HG03159 (cell line): ENCODE results near the gene KLK2.

Experiments
- ATAC-seq: cut with Tn5 transposase; IDR thresholded peaks from one replicate; pipeline ENCODE4 v1.9.1; 2021; ENCODE audit warnings: mild to moderate bottlenecking, moderate library complexity; ENCODE audit not compliant: unreplicated experiment

Gene KLK2

DNA sequence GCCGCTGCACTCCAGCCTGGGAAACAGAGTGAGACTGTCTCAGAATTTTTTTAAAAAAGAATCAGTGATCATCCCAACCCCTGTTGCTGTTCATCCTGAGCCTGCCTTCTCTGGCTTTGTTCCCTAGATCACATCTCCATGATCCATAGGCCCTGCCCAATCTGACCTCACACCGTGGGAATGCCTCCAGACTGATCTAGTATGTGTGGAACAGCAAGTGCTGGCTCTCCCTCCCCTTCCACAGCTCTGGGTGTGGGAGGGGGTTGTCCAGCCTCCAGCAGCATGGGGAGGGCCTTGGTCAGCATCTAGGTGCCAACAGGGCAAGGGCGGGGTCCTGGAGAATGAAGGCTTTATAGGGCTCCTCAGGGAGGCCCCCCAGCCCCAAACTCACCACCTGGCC lies at the start of gene KLK2:
KLK2 (plus strand) TSS at position 384 of the 400 bp plus-strand sequence. CDS start 35 bp downstream, outside the sequence.
- no peak for ATAC-seq

DNA sequence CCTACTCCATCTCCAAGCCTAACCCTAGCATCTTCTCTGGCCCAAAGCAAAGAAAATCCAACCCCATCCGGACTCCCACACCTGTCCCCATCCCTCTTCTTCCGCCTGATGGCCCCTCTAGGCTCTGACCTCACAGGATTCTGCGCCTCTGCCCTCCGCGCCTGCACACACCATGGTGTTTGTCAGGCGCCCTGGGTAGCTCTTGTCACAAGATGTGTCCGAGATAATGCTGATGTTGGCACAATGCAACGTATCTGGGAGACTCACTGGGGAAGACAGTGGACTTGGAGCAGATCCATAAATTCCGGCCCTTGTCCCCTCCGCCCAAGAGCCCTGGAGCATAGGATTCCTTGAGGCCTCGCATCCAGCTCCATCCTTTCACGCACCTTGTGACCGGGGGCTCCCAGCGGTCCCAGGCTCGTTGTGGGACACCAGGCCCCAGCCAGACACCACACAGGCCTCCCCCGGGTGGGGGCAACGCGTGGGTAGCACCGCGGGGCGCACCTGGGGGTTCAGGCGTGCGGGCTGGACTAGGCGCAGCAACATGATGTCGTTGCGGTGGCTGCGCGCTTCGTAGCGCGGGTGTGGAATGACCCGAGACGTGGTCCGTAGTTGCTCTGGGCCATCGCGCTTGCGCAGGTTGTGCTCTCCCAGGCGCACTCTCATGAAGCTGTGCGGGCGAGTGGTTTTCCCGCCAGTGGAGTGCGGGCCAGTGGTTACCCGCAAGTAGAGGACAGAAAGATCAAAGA lies 46.6 kb upstream of the KLK2 start:
- ATAC-seq = no peak

DNA sequence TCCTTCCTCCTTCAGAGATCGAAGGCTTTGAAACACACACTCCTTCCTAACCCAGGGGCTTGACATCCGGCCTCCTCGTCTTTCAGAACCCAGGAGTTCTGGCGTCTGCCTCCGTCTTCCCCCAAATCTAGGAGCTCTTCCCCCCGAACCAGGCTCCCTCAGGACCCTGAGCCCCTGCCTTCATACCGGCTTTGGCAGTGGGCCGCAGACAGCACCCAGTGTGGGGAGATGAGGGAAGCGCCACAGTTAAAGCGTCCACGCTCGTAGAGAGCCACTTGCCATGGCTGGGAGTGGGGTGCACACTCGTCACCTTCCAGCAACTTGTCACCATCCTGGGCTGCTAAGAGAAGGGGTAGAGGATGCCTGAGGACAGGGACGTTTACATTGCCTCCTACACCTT lies 45.8 kb upstream of the KLK2 start:
- no peak for ATAC-seq

DNA sequence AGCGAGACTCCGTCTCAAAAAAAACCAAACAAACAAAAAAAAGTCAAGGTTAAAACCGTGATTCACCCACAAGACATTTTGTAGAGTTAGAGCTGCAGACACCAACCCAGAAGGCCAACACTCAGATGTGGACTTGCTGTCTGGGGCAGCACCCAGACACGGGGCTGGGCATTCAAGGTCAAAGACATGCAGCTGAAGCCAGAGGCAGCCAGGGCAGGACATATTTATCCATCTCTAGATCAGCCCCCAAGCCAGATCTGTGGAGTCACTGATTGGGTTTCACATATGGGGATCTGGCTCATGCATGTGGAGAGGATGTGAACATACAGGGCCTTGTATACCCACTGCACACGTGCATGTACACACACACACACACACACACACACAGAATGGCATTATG lies 43.4 kb upstream of the KLK2 start:
- no peak for ATAC-seq

DNA sequence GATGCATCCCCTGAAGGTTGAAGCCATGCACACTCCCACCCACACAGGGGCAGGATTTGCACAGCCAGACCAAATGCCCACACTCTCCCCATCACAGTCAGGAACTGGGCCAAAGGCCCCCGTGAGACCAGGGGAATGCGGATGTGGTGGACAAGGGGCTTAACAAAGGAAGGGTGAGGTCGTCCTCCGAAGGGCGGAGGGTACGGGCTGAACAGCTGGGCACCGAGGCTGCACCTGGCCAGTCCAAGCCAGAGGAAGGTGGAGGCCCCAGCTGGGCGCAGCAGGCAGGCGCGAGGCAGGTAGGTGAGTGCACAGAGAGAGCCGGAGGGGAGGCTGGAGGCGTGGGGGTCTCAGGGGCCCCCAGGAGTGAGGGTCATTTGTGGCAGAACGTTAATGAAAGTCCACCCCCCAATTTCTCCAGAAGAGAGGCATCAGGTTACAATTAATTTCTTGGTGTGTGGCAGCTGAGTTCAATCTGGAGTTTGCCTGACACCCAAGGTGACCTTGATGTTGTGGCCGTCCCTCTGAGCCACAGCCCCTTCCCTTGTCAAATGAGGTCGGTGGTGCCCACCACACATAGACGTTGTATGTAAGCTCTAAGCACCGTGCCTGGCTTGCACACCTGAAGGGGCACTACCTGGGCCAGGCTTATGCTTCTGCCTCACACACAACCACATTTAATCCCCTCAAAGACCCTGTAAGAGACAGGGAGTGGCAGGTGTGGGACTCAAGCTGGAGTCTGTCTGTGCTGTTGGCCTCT lies 42.8 kb upstream of the KLK2 start:
- no peak for ATAC-seq

DNA sequence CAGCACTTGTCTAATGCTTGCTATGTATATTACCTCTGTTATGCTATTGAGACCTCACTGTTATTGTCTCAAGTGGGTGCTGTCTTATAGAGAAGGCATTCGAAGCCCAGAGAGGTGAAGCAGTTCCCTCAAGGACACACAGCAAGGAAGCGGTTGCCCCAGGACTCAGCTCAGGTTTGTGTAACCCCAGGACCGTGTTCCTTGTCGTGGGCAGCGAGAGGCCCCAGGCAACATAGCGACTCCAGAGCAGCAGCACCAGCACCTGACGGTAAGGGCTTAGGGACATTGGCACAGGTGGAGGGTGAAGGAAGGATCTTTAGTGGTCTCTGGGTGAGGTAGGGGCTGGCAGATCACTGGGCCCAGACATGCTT lies 42.2 kb upstream of the KLK2 start:
- ATAC-seq = no peak

DNA sequence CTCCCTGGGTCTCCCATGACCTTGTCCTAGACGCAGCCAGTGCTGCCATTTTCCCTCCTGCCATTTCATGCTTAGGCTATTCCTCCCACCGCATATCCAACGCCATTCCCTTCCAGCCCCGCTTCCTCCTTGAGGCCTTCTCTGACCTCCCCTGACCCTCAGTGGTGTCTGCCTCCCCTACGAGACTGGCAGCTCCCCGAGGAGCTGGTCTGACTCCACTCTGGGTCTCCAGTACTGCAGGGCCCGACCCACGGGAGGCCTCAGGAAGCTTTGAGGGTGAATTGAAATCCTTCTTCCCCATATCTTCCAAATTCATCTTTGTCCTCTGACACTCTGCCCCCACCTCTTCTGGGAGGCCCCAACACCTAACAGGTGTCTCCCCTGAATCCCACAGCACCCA lies 40.6 kb upstream of the KLK2 start:
- ATAC-seq = no peak

DNA sequence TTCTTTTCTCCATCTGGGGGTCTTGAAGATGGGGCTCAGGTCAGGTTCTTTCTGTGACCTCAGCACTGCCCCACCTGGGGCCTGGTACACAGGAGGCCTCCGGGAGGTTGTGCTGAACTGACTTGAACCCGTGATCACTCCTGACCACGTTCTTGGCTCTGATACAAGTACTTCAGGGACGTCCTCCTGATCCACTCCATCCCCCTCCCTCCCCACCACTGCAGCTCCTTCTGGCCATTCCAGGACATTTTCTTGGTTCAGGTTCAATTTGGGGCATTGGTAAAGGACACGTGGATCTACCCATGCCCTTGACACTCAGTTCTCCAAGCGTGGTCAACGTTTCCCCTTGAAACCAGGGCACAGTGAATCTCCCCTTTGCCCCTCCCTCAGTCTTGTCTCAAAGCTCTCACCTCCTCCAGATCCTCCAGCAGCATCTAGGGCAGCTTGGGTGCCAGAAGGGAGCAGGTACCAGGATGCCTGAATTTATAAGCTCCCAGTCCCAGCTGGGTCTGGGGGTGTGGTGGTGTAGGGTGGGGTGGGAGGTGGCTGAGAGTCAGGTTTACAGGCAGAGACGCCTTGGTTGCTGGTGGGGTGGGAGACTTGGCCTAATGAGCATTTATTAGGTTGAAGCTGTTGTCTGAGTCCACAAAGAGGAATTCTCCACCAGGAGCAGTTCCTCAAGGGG lies 40.0 kb upstream of the KLK2 start, which contains the start of gene KLK15:
KLK15 (minus strand) TSS at position 458 of the 685 bp plus-strand sequence. CDS start 2,082 bp downstream, outside the sequence.
- ATAC-seq = no peak

DNA sequence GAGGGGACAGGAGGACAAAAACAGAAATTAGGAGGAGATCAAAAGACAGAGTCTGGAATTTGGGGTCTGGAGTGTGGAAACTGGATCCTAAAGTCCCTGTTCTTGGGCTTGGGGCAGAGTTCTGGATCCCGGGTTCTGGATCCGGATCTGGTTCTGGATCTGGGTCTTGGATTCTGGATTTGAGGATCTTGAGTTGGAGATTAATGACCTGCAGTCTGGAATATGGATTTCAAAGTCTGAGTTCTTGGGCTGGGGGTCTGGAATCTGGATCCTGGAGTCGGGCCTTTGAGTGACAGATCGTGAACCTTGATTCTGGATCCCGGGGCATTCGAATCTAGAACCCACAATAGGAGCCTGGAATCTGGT lies 39.5 kb upstream of the KLK2 start:
- ATAC-seq = no peak

DNA sequence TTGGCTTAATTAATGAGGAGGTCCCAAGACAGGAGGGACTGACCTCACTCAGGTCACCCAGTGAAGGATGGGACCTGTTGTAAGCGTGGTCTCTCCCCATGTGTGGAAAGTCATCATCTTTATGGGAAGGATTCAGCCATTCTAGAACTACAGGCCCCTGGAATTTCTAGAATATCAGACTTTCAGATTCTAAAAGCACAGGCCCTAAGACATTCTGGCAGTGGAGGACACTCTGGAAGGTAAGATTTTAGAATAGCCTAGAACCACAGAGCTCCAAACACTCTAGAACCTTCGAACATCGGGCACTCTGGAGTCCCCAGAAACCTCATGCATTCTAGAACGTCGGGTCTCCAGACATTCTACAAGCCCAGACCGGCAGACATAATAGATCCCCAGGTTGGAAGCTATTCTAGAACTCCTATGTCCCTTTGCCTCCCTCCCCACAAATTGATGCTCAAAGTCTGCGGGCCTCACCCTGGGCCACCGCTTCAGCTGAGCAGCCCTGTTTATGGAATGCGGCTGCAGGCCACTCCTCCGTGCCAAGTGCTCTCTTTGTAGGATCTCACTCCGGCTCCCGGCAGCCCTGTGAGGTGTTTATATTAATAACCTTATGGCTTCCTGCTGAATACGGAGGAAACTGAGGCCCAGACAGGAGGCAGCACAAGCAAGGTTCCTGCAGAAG lies 38.0 kb upstream of the KLK2 start:
- no peak for ATAC-seq

DNA sequence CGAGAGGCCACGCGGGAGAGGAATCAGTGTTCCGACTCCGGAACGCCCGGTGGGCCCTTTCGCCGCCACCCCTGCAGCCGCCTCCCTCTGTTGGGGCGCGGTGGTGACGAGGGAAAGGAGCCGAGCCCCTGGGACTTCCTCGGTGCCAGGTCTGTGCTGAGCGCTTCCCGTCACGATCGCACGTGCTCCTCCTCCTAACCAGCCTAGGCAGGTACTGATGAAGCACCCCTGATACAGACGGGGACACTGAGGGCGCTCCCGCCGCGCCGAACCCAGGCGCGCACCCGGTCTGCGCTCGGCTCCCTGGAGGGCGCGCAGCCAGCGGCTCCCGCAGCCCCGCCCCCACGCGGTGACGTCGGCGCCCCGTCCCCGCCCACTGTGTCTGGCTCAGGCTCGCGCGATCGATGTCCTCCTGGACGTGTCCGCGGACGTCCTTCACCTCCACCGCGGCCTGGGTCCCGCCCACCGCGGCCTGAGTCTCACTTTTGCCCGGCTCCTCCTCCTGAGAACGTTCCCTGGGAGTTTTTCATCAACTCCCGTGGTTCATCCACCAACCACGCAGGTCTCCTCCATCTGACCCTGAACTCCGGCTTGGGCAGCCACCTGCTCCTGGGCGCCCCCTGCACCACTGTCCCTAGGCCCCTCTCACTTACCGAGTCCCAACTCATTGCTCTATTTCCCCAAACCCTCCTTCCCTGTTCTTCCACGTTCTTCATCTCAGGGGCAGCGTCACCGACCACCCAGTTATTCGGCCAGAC lies 37.3 kb upstream of the KLK2 start:
- no peak for ATAC-seq

DNA sequence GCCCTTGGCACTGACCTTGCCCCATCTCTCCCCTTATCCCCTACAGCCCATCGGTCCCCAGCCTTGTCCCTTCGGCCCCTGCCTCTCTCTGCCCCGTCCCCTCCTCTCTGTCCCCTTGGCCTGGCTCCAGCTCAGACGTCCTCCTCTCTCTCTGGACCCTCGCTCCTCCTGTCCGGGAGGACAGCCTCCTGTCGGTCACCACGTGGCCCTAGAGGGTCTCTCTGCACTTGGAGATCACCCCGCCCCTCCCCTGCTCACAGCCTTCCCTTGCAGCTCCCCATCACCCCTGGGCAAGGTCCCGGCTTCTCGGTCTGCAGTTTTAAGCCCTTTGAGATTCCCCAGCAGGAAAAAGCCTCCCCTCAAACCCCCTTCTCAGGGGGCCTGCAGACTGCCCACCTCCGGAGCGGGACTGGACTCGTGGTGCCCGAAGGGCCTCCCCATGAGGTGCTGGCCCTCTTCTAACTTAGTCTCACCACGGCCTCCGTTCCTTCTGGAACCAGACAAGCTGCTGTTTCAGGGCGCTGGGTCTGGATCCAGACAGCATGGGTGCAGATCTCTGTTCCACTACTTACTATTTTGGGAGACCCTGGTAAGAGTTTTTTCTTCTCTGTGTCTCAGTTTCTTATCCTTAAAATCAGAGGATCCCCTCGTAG lies 36.6 kb upstream of the KLK2 start:
- no peak for ATAC-seq

DNA sequence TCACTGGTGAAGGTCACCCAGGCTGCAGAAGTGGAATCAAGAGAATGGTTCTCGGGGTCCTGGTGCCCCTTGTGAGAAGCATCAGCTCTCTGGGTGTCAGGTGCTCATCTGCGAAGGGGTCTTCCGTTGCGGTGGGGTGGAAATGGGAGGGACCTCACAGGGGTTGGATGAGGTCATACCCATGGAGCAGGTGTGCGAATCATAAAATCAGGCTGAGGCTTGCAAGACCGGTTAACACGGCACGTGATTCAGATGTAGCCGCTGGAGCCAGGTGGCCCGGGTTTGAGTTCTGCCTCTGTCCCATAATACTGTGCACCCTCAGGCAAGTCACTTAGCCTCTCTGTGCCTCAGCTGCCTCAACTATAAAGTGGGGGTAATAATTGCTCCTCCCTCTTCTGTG lies 35.9 kb upstream of the KLK2 start:
- ATAC-seq = no peak

DNA sequence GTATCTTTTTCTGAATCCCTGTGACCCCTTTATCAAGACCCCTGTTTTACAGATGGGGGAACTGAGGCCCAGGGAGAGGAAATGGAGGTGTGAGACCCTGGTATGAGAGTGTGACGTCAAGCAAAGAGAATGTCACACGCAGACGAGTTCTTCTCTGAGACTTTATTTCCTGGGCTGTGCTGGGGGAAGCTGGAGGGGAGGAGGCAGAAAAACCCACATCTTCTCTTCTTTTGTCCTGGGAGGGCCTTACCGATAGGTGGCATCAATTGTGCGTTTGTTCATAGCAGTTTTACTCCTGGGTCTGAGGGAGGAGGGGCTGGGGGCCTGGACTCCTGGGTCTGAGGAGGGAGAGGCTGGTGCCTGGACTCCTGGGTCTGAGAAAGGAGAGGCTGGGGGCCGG lies 35.0 kb upstream of the KLK2 start:
- no peak for ATAC-seq

DNA sequence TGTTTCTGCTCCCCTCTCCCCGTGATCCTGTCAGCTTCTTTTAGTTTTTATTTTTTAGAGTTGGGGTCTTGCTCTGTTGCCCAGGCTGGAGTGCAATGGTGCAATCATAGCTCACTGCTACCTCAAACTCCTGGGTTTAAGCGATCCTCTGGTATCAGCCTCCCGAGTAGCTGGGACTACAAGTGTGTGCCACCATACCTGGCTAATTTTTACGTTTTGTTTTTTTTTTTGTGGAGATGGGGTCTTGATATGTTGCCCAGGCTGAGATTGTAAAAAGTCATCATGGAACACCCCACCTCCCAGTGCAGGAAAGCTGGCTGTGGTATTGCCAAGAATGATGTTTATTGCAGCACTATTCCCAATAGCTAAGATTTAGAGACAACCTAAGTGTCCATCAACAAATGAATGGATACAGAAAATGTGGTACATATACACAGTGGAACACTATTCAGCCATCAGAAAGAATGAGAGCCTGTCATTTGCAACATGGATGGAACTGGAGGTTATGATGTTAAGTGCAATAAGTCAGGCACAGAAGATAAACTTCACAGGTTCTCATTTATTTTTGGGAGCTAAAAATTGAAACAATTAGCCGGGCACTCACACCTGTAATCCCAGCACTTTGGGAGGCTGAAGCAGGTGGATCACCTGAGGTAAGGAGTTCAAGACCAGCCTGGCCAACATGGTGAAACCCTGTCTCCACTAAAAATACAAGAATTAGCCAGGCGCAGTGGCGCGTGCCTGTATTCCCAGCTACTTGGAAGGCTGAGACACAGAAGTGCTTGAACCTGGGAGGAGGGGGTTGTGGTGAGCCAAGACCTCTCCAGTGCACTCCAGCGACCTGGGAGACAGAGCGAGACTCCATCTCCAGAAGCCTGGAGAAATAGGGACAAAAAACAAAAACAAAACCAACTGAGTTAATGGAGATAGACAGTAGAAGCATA lies 33.3 kb upstream of the KLK2 start:
- no peak for ATAC-seq

DNA sequence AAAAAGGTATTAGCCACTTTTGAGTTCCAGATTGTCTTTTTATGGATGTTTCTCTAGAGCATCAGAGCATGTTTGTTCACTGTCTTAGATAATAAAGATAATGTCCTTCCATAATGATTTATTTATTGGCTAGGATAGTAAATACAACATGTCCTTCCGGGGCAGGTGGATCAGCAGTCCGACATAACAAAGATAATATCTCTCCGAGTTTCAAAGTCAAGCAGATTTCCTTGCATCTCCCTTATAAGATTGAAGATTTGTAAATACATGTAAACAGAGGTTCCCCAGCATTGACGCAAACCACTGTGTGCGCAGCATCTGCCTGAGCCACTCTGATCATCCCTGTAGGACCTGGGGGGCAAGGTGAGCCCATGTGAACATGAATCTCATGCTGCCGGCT lies 31.1 kb upstream of the KLK2 start:
- no peak for ATAC-seq

DNA sequence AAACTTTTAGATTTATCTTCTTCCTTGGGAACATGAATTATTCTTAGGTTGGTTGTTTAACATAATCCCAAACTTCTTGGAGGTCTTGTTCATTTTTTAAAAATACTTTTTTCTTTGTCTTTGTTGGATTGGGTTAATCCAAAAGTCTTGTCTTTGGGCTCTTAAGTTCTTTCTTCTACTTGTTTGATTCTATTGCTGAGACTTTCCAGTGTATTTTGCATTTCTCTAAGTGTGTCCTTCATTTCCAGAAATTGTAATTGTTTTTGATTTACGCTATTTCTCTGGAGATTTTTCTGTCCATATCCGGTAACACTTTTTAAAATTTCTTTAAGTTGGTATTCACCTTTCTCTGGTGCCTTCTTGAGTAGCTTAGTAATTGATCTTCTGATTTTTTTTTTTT lies 30.0 kb upstream of the KLK2 start:
- no peak for ATAC-seq

DNA sequence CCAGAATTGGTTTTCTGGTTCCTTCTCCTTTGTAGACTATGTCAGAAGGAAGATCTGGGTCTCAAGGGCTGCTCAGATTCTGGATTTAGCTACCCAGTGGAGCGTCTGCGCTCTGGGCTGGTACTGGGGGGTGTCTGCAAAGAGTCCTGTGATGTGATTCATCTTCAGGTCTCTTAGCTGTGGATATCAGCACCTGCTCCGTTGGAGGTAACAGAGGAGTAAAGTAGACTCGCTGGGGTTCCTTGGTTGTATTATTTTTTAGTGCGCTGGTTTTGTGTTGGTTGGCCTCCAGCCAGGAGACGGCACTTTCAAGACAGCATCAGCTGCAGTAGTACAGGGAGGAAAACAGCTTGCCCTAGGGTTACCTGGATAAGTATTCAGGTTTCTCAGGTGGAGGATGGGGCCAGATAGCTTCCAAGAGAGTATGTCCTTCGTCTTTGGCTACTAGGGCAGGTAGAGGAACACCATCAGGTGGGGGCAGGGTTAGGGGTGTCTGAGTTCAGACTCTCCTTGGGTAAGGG lies 29.5 kb upstream of the KLK2 start:
- ATAC-seq = no peak
